Measurements from ENCODE around the gene MAP4K3. TPM values are rescaled to one million over a fixed set of nuclear protein-coding genes. Genes with fewer than 3 reads are reported as not detected.

MAP4K3 gene
- total RNA-seq, 1 donor from 2014 or later = 58.1 TPM

DNA sequence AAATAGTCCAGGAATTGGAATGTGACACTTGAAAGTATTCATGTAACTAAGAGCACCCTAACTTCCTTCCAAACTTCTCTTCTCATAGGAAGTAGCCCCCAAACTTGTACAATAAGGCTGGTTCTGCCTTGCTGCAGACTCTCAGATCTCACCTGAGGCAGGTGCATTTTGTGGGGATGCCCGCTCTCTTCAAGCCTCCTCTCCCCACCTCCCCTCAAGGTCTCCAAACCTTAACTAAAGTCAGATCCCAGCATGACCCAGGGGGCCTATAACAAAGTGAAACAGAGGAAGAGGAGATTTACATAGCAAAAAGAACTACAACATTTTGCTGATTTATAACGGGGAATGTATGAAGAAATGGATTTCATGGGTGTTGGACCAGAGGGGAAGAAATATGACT is 216.9 kb downstream of the MAP4K3 start:
- no peak for TF ChIP-seq CTCF (IDR thresholded peaks at IDR 0.05; ENCODE audit: insufficient read depth, low read depth, low read length)
- no peak for TF ChIP-seq EZH2 (IDR thresholded peaks at IDR 0.05; ENCODE audit: insufficient read depth, low read length)
- Histone ChIP-seq H3K27ac (ENCODE audit: low read depth, low read length) (no peak overlapping the region), H3K79me2 (ENCODE audit: insufficient read depth, low read length) (no peaks in the 10 kb centered on the region), H3K4me3 (ENCODE audit: insufficient read depth, low read depth, low read length) (no peak overlapping the region), H3K9me3 (ENCODE audit: insufficient read depth, low read depth, low read length) (no peaks in the 10 kb centered on the region), H2AFZ (ENCODE audit: low read depth, low read length) (no peak overlapping the region), H3K27me3 (ENCODE audit: insufficient read depth, low read length) (no peaks in the 10 kb centered on the region), H3K4me2 (ENCODE audit: low read length) (no peak overlapping the region), H4K20me1 (ENCODE audit: insufficient read depth, low read length) (no peaks in the 10 kb centered on the region), H3K9ac (ENCODE audit: low read length) (no peak overlapping the region), H3K4me1 (ENCODE audit: insufficient read depth, low read length) (no peaks in the 10 kb centered on the region), H3K36me3 (ENCODE audit: insufficient read depth, low read length) (no peaks in the 10 kb centered on the region)
- Mint-ChIP-seq H3K9me3 (ENCODE audit: unreplicated experiment) (no peaks in the 10 kb centered on the region), H3K36me3 (ENCODE audit: low read depth, unreplicated experiment) (no peaks in the 10 kb centered on the region), H3K27ac (ENCODE audit: unreplicated experiment) (no peak overlapping the region), H3K4me1 (ENCODE audit: low read depth, unreplicated experiment) (no peaks in the 10 kb centered on the region), H3K27me3 (ENCODE audit: low read depth, unreplicated experiment) (no peaks in the 10 kb centered on the region), H3K4me3 (ENCODE audit: unreplicated experiment) (no peak overlapping the region)
- DNase-seq (ENCODE audit: low read depth) (no peak), FAIRE-seq (no peak)

DNA sequence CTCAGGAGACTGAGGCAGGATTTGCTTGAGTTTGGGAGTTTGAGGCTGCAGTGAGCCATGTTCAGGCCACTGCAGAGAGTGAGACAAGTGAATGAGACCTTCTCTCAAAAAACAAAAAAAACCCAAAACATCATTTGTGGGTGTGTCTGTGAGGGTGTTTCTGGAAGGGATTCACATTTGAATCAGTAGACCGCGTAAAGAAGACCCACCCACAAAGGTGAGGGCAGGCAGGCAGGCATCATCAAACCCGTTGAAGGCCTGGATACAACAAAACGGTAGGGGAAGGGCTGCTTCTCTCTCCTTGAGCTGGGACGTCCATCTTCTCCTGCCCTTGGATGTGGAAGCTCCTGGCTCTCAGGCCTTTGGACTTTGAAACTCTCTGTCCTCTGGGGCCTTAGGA is 218.7 kb downstream of the MAP4K3 start:
- Histone ChIP-seq H2AFZ (ENCODE audit: low read depth, low read length) (no peak overlapping the region), H3K4me3 (ENCODE audit: insufficient read depth, low read depth, low read length) (no peak overlapping the region), H3K9me3 (ENCODE audit: insufficient read depth, low read depth, low read length) (no peaks in the 10 kb centered on the region), H3K4me1 (ENCODE audit: insufficient read depth, low read length) (no peaks in the 10 kb centered on the region), H3K27me3 (ENCODE audit: insufficient read depth, low read length) (no peaks in the 10 kb centered on the region), H4K20me1 (ENCODE audit: insufficient read depth, low read length) (no peaks in the 10 kb centered on the region), H3K9ac (ENCODE audit: low read length) (no peak overlapping the region), H3K4me2 (ENCODE audit: low read length) (no peak overlapping the region), H3K27ac (ENCODE audit: low read depth, low read length) (no peak overlapping the region), H3K79me2 (ENCODE audit: insufficient read depth, low read length) (no peaks in the 10 kb centered on the region), H3K36me3 (ENCODE audit: insufficient read depth, low read length) (no peaks in the 10 kb centered on the region)
- FAIRE-seq (no peak), DNase-seq (ENCODE audit: low read depth) (no peak)
- Mint-ChIP-seq H3K27me3 (ENCODE audit: low read depth, unreplicated experiment) (no peaks in the 10 kb centered on the region), H3K27ac (ENCODE audit: unreplicated experiment) (no peak overlapping the region), H3K9me3 (ENCODE audit: unreplicated experiment) (no peaks in the 10 kb centered on the region), H3K4me3 (ENCODE audit: unreplicated experiment) (no peak overlapping the region), H3K4me1 (ENCODE audit: low read depth, unreplicated experiment) (no peaks in the 10 kb centered on the region), H3K36me3 (ENCODE audit: low read depth, unreplicated experiment) (no peaks in the 10 kb centered on the region)
- no peak for TF ChIP-seq EZH2 (IDR thresholded peaks at IDR 0.05; ENCODE audit: insufficient read depth, low read length)

DNA sequence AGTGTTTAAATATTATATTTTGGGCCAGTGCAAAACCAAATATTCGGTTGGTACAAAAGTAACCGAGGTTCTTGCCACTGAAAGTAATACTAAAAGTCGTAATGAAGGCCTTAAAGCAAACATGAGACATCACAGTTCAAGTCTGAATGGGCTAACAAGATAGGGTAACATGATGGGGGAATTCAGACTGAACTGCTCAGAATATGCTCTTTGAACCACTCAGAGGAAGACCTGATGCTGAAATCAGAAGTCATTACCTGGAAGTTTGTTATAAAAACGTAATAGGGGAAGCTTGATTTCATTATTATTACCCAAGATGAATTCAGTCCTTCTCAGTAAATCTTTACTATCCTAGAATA is 219.9 kb downstream of the MAP4K3 start:
- no peaks in the 10 kb centered on the region for H3K9me3 ChIP-seq (ENCODE audit: insufficient read depth, low read depth, low read length)
- H3K4me3 ChIP-seq (ENCODE audit: insufficient read depth, low read depth, low read length) = no peak overlapping the region
- no peaks in the 10 kb centered on the region for H4K20me1 ChIP-seq (ENCODE audit: insufficient read depth, low read length)
- Mint-ChIP-seq H3K4me3 (ENCODE audit: unreplicated experiment) (no peak overlapping the region), H3K27me3 (ENCODE audit: low read depth, unreplicated experiment) (no peaks in the 10 kb centered on the region), H3K27ac (ENCODE audit: unreplicated experiment) (no peak overlapping the region), H3K36me3 (ENCODE audit: low read depth, unreplicated experiment) (peaks cover 3% of the 10 kb centered on the region), H3K4me1 (ENCODE audit: low read depth, unreplicated experiment) (no peaks in the 10 kb centered on the region), H3K9me3 (ENCODE audit: unreplicated experiment) (no peaks in the 10 kb centered on the region)
- H3K36me3 ChIP-seq (ENCODE audit: insufficient read depth, low read length) = no peaks in the 10 kb centered on the region
- H2AFZ ChIP-seq (ENCODE audit: low read depth, low read length) = no peak overlapping the region
- no peak overlapping the region for H3K4me2 ChIP-seq (ENCODE audit: low read length)
- DNase-seq (ENCODE audit: low read depth) (no peak), FAIRE-seq (no peak)
- no peaks in the 10 kb centered on the region for H3K4me1 ChIP-seq (ENCODE audit: insufficient read depth, low read length)
- H3K27ac ChIP-seq (ENCODE audit: low read depth, low read length) = no peak overlapping the region
- H3K9ac ChIP-seq (ENCODE audit: low read length) = no peak overlapping the region
- no peaks in the 10 kb centered on the region for H3K79me2 ChIP-seq (ENCODE audit: insufficient read depth, low read length)
- TF ChIP-seq CTCF (IDR thresholded peaks at IDR 0.05; ENCODE audit: insufficient read depth, low read depth, low read length) = no peak
- no peak for TF ChIP-seq EZH2 (IDR thresholded peaks at IDR 0.05; ENCODE audit: insufficient read depth, low read length)
- no peaks in the 10 kb centered on the region for H3K27me3 ChIP-seq (ENCODE audit: insufficient read depth, low read length)

Measured in astrocyte (in vitro differentiated cells and primary cell).